ENCODE results near the gene BTBD1.
"Not testable (repeated sequence)": the region's sequence is repeated elsewhere in the genome, so short reads cannot be mapped to it uniquely, and the experiment has no call there.

BTBD1 gene

GRCh38 chr15:83102346-83102745, 35.3 kb upstream of the BTBD1 start:
- H3K36me3 ChIP-seq, result no peaks in the 10 kb centered on the region
- no peak overlapping the region for H3K4me3 ChIP-seq (ENCODE audit: low read depth, low read length)
- H3K27me3 ChIP-seq, result peaks cover 9% of the 10 kb centered on the region
- no peaks in the 10 kb centered on the region for H3K9me3 ChIP-seq
- no peaks in the 10 kb centered on the region for H3K4me1 ChIP-seq
- no peak for TF ChIP-seq CTCF (IDR thresholded peaks at IDR 0.05; ENCODE audit: low read depth, low read length)
- no peak for DNase-seq

- H3K4me1 ChIP-seq, result no peaks in the 10 kb centered on the region
- no peaks in the 10 kb centered on the region for H3K36me3 ChIP-seq
- H3K4me3 ChIP-seq (ENCODE audit: low read depth, low read length), result no peak overlapping the region
- H3K9me3 ChIP-seq, result no peaks in the 10 kb centered on the region
- no peak for TF ChIP-seq CTCF (IDR thresholded peaks at IDR 0.05; ENCODE audit: low read depth, low read length)
- no peak for DNase-seq
- H3K27me3 ChIP-seq, result peaks cover 4% of the 10 kb centered on the region
Observed at GRCh38 chr15:83100097-83100646, 33.1 kb upstream of the BTBD1 start.

- Histone ChIP-seq H3K9me3 (no peaks in the 10 kb centered on the region), H3K4me3 (ENCODE audit: low read depth, low read length) (no peak overlapping the region), H3K4me1 (no peaks in the 10 kb centered on the region), H3K36me3 (no peaks in the 10 kb centered on the region), H3K27me3 (peaks cover 4% of the 10 kb centered on the region)
- no peak for DNase-seq
- TF ChIP-seq CTCF (IDR thresholded peaks at IDR 0.05; ENCODE audit: low read depth, low read length), result no peak
Observed at GRCh38 chr15:83099290-83099689, 32.2 kb upstream of the BTBD1 start.

DNA sequence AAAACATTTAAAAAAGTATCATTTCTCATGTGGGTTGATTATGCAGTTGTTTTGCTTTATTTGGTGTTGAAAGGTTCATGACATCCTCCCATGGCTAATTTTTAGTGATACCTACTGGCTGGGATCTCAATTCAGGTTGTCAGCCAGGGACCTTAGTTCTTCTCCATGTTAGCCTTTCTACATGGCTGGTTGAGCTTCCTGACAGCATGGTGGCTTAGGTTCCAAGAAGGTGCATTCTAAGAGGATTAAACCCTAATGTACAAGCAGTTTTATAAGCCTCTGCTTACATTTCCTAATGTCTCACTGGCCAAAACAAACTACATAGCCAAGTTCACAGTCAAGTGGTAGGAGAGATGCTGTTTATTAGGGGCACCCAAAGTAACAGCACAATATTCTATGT, 31.0 kb upstream of the BTBD1 start:
- Histone ChIP-seq H3K4me3 (ENCODE audit: low read depth, low read length) (no peak overlapping the region), H3K4me1 (no peaks in the 10 kb centered on the region), H3K36me3 (no peaks in the 10 kb centered on the region), H3K9me3 (no peaks in the 10 kb centered on the region), H3K27me3 (peaks cover 4% of the 10 kb centered on the region)
- TF ChIP-seq CTCF (IDR thresholded peaks at IDR 0.05; ENCODE audit: low read depth, low read length), result no peak
- no peak for DNase-seq

- no peak for TF ChIP-seq CTCF (IDR thresholded peaks at IDR 0.05; ENCODE audit: low read depth, low read length)
- Histone ChIP-seq H3K36me3 (no peaks in the 10 kb centered on the region), H3K9me3 (no peaks in the 10 kb centered on the region), H3K27me3 (peaks cover 4% of the 10 kb centered on the region; the same call in 1 of the 2 replicates), H3K4me3 (ENCODE audit: low read depth, low read length) (no peak overlapping the region), H3K4me1 (no peaks in the 10 kb centered on the region)
- DNase-seq, result no peak
Observed at GRCh38 chr15:83094583-83094982, 27.5 kb upstream of the BTBD1 start.

DNA sequence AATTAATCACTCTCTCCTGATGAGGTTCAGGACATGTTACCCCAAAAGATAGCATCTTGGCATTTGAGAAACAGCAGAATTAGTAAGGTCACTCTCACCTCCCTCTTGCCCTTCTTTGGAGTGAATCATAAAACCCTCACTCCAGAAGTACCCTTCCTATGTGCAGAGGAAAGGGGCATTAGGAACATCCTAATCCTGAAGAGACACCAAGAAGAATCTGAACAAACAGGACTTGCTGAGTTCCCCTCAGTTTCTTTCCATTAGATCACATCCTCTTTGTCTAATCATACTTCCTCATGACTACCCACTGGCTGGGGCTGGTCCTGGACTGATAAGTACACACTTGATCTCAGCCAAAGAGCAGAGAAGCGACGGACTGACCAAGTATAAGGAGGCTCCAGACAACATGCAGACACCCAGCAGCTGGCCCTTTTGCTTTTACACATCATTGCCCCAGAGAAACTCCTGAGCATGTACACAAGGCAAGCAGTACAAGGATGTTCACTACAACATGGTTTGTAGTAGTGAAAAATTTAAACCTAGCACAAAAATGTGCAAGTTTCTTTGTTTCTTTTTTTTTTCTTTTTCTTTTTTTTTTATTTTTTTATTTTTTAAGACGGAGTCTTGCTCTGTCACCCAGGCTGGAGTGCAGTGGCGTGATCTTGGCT, 25.4 kb upstream of the BTBD1 start:
- H3K4me1 ChIP-seq, result no peaks in the 10 kb centered on the region
- DNase-seq, result no peak
- no peak overlapping the region for H3K4me3 ChIP-seq (ENCODE audit: low read depth, low read length)
- TF ChIP-seq CTCF (IDR thresholded peaks at IDR 0.05; ENCODE audit: low read depth, low read length), result no peak
- H3K27me3 ChIP-seq, result peaks cover 4% of the 10 kb centered on the region; the same call in 1 of the 2 replicates
- no peaks in the 10 kb centered on the region for H3K36me3 ChIP-seq
- no peaks in the 10 kb centered on the region for H3K9me3 ChIP-seq

DNA sequence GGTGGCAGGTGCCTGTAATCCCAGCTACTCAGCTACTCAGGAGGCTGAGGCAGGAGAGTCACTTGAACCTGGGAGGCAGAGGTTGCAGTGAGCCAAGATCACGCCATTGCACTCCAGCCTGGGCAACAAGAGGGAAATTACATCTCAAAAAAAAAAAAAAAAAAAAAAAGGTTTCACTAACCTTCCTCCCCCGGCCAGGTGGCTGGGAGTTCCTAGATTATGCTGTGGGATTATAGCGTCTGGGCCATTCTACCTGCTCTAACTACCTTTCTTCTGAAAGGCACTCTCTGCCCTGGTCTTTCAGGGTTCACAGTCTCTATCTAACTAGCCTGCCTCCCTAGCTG, 24.9 kb upstream of the BTBD1 start:
- DNase-seq; H3K9me3 ChIP-seq; H3K36me3 ChIP-seq; H3K27me3 ChIP-seq; H3K4me3 ChIP-seq (ENCODE audit: low read depth, low read length); H3K4me1 ChIP-seq: not testable (repeated sequence)
